Urinary bladder (tissue), 4 donors: Measurements from ENCODE around the gene OR1D5. TPM values are rescaled to one million over a fixed set of nuclear protein-coding genes. Genes with fewer than 3 reads are reported as not detected.
"Not testable (repeated sequence)": the region's sequence is repeated elsewhere in the genome, so short reads cannot be mapped to it uniquely, and the experiment has no call there.

Experiments used
- DNase-seq: peaks from one replicate; pipeline ENCODE4 v3.0.0-alpha.2; 2015; ENCODE audit errors: extremely low spot score
- H3K27ac ChIP-seq: one replicate; pipeline ENCODE4 v1.5.1; 2013; ENCODE audit warnings: low read depth, mild to moderate bottlenecking, moderate library complexity
- H3K36me3 ChIP-seq: one replicate; pipeline ENCODE4 v1.6.1; 2013; ENCODE audit warnings: mild to moderate bottlenecking, moderate library complexity; ENCODE audit not compliant: insufficient read depth
- H3K4me1 ChIP-seq: one replicate; pipeline ENCODE4 v1.6.1; 2013; ENCODE audit warnings: mild to moderate bottlenecking, moderate library complexity; ENCODE audit not compliant: insufficient read depth
- H3K4me3 ChIP-seq: one replicate; pipeline ENCODE4 v1.5.1; 2013; ENCODE audit warnings: low read depth, low read length
- WGBS: extraction: QIAGEN DNeasy Blood & Tissue Kit; methylation state at CpG from one replicate; pipeline ENCODE4 v1.1.7; 2013; 5-methylcytosine and 5-hydroxymethylcytosine counted together
- polyA plus RNA-seq: library from polyadenylated mRNA; stranded (reverse); fragments of 200-250 nt; gene quantifications from one replicate; pipeline ENCODE4 v1.2.3, GENCODE V29; 2013
- total RNA-seq: library from RNA; depleted of rRNA; stranded (reverse); fragments of >200 nt; gene quantifications from one replicate; pipeline ENCODE4 v1.2.3, GENCODE V29; 2014
- donor health status: healthy with polysubstance abuse.
- donor health status: healthy.

Gene OR1D5
- total and polyA plus RNA-seq, 2 donors, result not detected

GRCh38 chr17:3036800-3037199, 26.6 kb downstream of the OR1D5 start:
- WGBS, result 81% methylated on average over 6 of the region's 6 CpGs
- Histone ChIP-seq H3K36me3 (no peaks in the 10 kb centered on the region), H3K4me1 (no peaks in the 10 kb centered on the region), H3K27ac (no peak overlapping the region), H3K4me3 (no peak overlapping the region)
- no peak for DNase-seq

GRCh38 chr17:3035968-3036280, 27.5 kb downstream of the OR1D5 start:
- no peak for DNase-seq
- H3K4me1 ChIP-seq, result no peaks in the 10 kb centered on the region
- no peak overlapping the region for H3K4me3 ChIP-seq
- no peaks in the 10 kb centered on the region for H3K36me3 ChIP-seq
- no peak overlapping the region for H3K27ac ChIP-seq
- 87% methylated on average over 7 of the region's 7 CpGs for WGBS

- Histone ChIP-seq H3K36me3 (no peaks in the 10 kb centered on the region), H3K4me1 (no peaks in the 10 kb centered on the region), H3K27ac (no peak overlapping the region), H3K4me3 (no peak overlapping the region)
- DNase-seq, result no peak
- 65% methylated on average over 13 of the region's 13 CpGs for WGBS
Observed at GRCh38 chr17:3035256-3035967, 28.0 kb downstream of the OR1D5 start.

- Histone ChIP-seq H3K36me3 (no peaks in the 10 kb centered on the region), H3K27ac (no peak overlapping the region), H3K4me3 (no peak overlapping the region), H3K4me1 (no peaks in the 10 kb centered on the region)
- 77% methylated on average over 9 of the region's 9 CpGs for WGBS
- no peak for DNase-seq
Observed at GRCh38 chr17:3034578-3034920, 28.9 kb downstream of the OR1D5 start.

GRCh38 chr17:3033741-3034577, 29.4 kb downstream of the OR1D5 start:
- Histone ChIP-seq H3K36me3 (no peaks in the 10 kb centered on the region), H3K27ac (no peak overlapping the region), H3K4me3 (no peak overlapping the region), H3K4me1 (no peaks in the 10 kb centered on the region)
- DNase-seq, result no peak
- 70% methylated on average over 26 of the region's 26 CpGs for WGBS

GRCh38 chr17:3033248-3033640, 30.2 kb downstream of the OR1D5 start:
- H3K4me1 ChIP-seq, result no peaks in the 10 kb centered on the region
- no peak overlapping the region for H3K4me3 ChIP-seq
- no peak overlapping the region for H3K27ac ChIP-seq
- no peak for DNase-seq
- no peaks in the 10 kb centered on the region for H3K36me3 ChIP-seq
- 84% methylated on average over 15 of the region's 15 CpGs for WGBS

GRCh38 chr17:3032258-3033247, 30.9 kb downstream of the OR1D5 start:
- WGBS, result 84% methylated on average over 27 of the region's 27 CpGs
- Histone ChIP-seq H3K36me3 (no peaks in the 10 kb centered on the region), H3K4me1 (no peaks in the 10 kb centered on the region), H3K4me3 (no peak overlapping the region), H3K27ac (no peak overlapping the region)
- no peak for DNase-seq

GRCh38 chr17:3030852-3031470, 32.4 kb downstream of the OR1D5 start:
- H3K4me3 ChIP-seq, DNase-seq, H3K27ac ChIP-seq, H3K36me3 ChIP-seq, H3K4me1 ChIP-seq: not testable (repeated sequence)
- 80% methylated on average over 14 of the region's 14 CpGs for WGBS

GRCh38 chr17:3030096-3030495, 33.3 kb downstream of the OR1D5 start:
- Histone ChIP-seq H3K36me3 (no peaks in the 10 kb centered on the region), H3K4me1 (no peaks in the 10 kb centered on the region), H3K27ac (no peak overlapping the region), H3K4me3 (no peak overlapping the region)
- DNase-seq, result no peak
- WGBS, result 66% methylated on average over 7 of the region's 7 CpGs

- Histone ChIP-seq H3K27ac (no peak overlapping the region), H3K4me1 (no peaks in the 10 kb centered on the region), H3K36me3 (no peaks in the 10 kb centered on the region), H3K4me3 (no peak overlapping the region)
- no peak for DNase-seq
- 67% methylated on average over 19 of the region's 19 CpGs for WGBS
Observed at GRCh38 chr17:3029213-3029913, 34.0 kb downstream of the OR1D5 start.

- H3K27ac ChIP-seq, result no peak overlapping the region
- WGBS, result 82% methylated on average over 18 of the region's 18 CpGs
- H3K4me1 ChIP-seq, result no peaks in the 10 kb centered on the region
- DNase-seq, result no peak
- H3K4me3 ChIP-seq, result no peak overlapping the region
- no peaks in the 10 kb centered on the region for H3K36me3 ChIP-seq
Observed at GRCh38 chr17:3027786-3028532, 35.4 kb downstream of the OR1D5 start.
